Right renal pelvis (tissue), 4 donors: ENCODE measurements around the gene CACNA1C. TPM values are rescaled to one million over a fixed set of nuclear protein-coding genes. Genes with fewer than 3 reads are reported as not detected.
A peak's percentile ranks its signal among the peaks of the same experiment; 100 is the strongest.

ENCODE experiments used
- DNase-seq, 4 donors: peaks; one replicate each; pipeline ENCODE4 v3.0.0-alpha.2; 2013; ENCODE audit warnings: low read depth in 4 of 4, low spot score in 3 of 4, missing footprints in 1 of 4
- polyA plus RNA-seq, 4 donors: library from polyadenylated mRNA; unstranded; fragments of 120-200 nt; gene quantifications; one replicate each; pipeline ENCODE4 v1.2.1, GENCODE V29; 2013; ENCODE audit not compliant: insufficient read length in 4 of 4

CACNA1C gene
- polyA plus RNA-seq, 4 donors, result 7.6 to 8.6 (median 7.9) TPM

DNA sequence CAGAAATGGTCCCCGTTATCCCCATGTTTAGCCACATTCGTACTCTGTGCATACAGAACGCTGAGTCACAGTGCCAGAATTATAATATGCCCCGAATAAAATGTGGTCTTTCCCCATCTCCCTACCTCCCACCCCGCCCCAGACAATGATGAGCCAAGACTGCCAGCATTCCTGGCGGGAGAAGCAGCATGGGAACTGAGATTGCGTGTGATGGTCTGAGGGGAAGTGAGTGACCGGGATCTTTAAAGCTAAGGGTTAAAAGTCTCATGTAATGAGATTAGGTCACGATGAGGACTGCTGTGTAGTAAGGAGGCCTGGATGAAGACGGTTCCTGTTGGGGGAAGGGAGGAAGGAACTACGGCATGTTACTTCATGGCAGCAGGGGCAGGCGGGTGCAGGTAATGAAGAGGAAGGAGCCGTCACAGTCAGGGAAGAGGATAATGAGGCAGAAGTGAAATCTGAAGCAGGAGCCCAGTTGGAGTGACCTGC lies 498.7 kb downstream of the CACNA1C start:
- DNase-seq, result no peak

GRCh38 chr12:2552000-2552756 lies 499.4 kb downstream of the CACNA1C start:
- no peak for DNase-seq

GRCh38 chr12:2553388-2554126 lies 500.8 kb downstream of the CACNA1C start:
- DNase-seq, result no peak

- no peak for DNase-seq
Observed at GRCh38 chr12:2555487-2556082, 502.8 kb downstream of the CACNA1C start.

DNA sequence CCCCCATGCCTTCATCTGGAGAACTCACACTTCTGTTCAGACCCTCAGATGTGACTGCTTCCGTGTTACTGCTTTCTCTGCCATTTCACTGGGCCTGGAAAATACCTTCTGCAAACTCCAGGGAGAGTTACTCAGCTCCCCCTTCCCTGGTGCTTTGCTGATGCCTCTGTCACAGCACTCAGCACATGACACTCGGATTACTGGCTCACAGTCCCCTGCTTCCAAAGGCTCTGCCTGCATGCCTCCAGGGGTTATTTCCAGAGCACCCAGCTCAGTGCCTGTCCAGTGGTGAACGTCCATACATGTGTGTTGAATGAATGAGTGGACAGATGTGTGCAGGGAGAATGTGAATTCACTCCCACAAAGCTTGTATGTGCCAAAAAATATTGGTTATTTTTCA lies 504.8 kb downstream of the CACNA1C start:
- no peak for DNase-seq

- DNase-seq, result no peak
Observed at GRCh38 chr12:2559931-2560330, 507.1 kb downstream of the CACNA1C start.

DNA sequence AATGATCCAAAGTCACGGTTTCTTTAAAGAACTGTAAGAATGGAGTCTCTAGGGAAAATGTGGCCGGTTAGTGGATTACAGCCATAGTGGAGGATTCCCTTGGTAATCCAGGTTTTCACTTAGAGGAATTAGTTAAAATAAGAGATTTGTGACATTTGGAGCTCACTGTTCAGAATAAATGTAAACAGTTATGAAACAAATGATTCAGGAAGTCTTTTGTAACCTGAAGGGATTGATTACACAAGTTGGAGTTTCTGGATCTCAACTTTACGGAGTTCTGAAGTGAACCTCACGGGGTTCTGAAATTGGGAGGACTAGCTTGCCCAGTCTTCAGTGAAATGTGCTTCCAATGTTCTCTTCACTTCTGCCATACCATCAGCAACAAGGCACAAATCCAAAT lies 507.6 kb downstream of the CACNA1C start:
- DNase-seq, result no peak

GRCh38 chr12:2561367-2561766 lies 508.6 kb downstream of the CACNA1C start:
- DNase-seq, result no peak

GRCh38 chr12:2562400-2562799 lies 509.6 kb downstream of the CACNA1C start:
- no peak for DNase-seq

DNA sequence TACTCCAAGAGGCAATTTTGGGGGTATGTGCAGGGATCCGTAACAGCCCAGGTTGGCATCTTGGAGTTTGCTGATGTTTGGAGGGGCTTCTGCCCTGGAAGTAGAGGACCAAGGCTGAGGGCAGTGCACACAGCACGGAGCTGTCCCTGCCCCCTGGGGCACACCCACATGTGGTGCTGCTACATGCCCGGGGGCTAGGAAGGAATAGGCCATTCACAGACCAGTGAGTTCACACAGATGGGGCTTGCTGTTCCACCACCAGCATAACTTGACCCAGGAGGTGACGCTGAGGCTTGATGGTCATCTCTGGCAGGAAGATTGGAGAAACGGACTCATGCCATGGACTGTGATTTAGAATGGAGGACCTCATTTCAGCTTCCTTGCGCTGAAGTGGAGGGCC lies 510.9 kb downstream of the CACNA1C start:
- no peak for DNase-seq

DNA sequence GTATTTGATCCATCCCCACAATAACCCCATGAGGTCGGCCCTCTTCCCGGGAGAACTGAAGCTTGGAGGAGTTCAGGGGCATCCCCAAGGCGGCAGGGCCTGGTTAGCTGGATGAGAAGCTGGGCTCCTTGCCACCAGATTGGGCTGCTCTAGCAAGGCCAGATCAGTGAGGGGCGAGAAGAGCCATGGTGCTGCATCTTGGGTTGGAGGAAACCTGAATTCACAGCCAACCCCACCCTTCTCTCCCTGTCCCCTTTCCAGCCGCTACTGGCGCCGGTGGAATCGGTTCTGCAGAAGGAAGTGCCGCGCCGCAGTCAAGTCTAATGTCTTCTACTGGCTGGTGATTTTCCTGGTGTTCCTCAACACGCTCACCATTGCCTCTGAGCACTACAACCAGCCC lies 513.4 kb downstream of the CACNA1C start:
- no peak for DNase-seq

- DNase-seq, result no peak
Observed at GRCh38 chr12:2567711-2568110, 514.9 kb downstream of the CACNA1C start.

- no peak for DNase-seq
Observed at GRCh38 chr12:2570562-2570961, 517.8 kb downstream of the CACNA1C start.

DNA sequence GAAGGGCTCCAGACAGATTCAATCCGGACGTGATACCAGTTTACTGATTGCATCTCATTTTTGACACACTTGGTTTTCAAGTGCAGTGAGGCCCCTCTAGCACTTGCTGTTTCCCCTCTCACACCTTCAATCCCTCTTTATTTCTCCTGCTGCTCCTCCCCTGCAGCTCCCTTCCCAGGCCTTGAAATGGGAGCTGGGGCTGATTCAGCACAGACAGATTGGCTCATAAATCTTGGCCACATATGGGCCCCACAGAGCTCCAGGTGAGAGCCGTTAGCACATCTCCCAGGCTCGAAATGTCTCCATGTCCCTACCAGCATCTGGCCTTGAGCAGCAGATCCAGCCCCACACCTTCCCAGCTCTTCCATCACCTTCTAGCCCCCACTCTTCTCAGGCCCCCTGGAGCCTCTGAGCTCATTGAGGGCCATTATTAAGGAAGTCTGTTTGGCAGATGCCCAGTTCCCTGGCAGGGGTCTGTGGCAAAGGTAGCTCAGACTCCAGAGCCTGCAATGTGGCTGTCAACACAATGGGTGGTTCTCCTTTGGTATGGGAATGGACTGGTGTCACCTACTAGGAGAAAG lies 521.7 kb downstream of the CACNA1C start:
- DNase-seq, result no peak

DNA sequence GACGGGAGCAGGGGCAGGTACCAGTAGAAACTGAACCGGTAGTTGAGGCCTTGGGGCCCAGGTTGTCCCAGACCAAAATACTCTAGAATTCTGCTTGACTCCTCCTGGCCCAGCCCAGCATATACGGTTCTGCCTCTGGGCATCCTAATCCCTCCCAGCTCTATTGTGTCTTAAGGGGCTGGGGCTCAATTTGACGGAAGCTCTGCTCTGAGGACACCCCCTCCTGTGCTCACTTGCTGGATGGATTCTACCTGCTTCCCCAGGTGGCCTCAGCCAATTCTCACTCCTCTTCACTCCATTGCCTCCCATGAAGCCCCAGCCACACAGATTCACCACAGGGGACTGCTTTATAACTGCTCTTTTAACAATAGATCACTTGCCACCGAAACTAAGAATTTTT lies 522.5 kb downstream of the CACNA1C start:
- no peak for DNase-seq

- DNase-seq, result no peak
Observed at GRCh38 chr12:2578211-2578610, 525.4 kb downstream of the CACNA1C start.

DNA sequence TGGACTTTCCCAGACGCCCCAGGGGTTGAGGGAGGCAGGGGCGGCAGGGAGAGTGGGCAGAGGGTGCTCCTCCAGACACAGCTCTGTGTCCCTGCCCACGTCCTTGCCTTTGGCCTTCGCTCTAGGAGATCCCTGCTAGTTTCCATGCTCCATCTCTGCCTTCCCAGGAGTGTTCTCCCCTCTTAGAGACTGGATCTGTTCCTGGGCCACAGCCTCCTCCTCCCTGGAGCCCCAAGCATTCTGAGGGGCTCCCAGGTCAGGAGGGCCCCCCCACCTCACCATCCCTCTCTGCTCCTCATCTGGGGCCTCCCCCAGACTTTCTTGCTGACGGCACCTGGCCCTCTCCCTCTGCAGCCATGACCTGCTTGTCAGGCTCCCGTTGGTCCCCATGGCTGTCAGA lies 526.0 kb downstream of the CACNA1C start:
- DNase-seq, result no peak

- DNase-seq, result no peak
Observed at GRCh38 chr12:2580821-2581220, 528.0 kb downstream of the CACNA1C start.

DNA sequence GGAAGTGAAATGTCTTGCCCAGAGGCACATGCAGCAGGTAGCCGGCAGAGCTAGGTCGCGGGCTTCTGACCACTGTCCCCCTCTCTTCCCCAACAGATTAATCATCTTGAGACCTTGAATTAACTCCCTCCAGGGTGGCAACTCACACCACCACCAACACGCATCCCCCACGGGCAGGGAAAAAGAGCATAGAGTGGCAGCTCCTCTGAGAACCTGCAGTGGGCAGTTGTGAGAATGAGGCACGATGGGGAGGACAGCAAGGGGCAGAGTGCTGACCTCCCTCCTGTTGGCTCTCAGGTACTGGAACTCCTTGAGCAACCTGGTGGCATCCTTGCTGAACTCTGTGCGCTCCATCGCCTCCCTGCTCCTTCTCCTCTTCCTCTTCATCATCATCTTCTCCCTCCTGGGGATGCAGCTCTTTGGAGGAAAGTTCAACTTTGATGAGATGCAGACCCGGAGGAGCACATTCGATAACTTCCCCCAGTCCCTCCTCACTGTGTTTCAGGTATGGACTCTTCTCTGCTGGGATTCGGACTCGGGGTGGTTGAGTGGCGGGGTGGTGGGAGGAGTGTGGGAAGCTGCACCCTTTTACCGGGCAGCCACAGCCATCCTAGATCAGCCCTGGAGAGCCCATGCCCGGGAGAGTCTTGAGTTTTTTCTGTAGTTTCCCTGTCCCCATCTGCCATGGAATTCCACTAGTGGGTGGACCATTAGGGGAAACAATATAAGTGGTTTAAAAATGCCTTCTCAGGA lies 528.7 kb downstream of the CACNA1C start:
- no peak for DNase-seq

DNA sequence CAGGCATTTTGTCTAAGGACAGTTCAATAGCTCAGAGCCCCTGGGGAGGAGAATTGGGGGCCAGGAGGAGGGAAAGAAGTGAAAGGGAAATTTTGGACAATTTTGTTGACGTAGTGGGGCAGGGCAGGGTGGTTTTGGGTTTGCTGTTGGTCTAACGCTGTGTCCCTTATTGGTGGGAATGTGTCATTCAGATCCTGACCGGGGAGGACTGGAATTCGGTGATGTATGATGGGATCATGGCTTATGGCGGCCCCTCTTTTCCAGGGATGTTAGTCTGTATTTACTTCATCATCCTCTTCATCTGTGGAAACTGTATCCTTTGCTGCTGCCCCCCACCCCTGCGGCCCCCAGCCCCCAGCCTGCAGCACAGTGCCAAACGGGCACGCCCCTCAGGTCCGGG lies 529.8 kb downstream of the CACNA1C start:
- DNase-seq, result no peak

DNA sequence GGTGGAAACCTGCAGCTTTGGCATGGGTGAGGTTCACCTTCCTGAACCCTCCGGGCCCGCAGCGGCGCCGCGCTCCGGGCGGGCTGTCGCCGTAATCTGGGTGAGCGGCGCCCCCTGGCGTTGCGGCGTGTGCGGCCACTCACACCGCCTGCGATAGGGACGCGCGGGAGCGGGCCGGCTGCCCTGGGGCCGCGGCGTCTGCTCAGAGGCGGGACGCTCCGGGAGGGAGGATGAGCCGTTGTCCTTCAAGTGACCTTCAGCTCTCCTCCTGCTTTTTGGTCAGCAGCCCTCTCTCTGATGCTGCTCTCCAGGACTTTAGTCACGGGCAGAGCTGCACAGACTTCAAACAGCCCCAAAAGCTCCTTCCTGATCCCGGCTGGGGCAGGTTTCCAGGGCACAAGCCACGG lies 530.3 kb downstream of the CACNA1C start:
- peak; percentile 45 to 65 (median 50) for DNase-seq
